ENCODE results near the gene MYH2.

GRCh38 chr17:10523064-10523463 is 26.4 kb downstream of the MYH2 start:
- TF ChIP-seq CHD2 (IDR thresholded peaks at IDR 0.05; ENCODE audit: low read length, partially characterized antibody) (no peak), RAD21 (IDR thresholded peaks at IDR 0.05; ENCODE audit: low read length) (no peak), CTCF (IDR thresholded peaks at IDR 0.05) (no peak), EZH2phosphoT487 (IDR thresholded peaks at IDR 0.05; ENCODE audit: borderline replicate concordance, low read depth) (no peak), POLR2AphosphoS5 (IDR thresholded peaks at IDR 0.05; ENCODE audit: low read depth, low read length) (no peak), SIN3A (IDR thresholded peaks at IDR 0.05; ENCODE audit: borderline replicate concordance, low read depth, low read length) (no peak), JUND (IDR thresholded peaks at IDR 0.05) (no peak)
- TF ChIP-seq, protein P1, sequence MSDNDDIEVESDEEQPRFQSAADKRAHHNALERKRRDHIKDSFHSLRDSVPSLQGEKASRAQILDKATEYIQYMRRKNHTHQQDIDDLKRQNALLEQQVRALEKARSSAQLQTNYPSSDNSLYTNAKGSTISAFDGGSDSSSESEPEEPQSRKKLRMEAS (IDR thresholded peaks at IDR 0.05; ENCODE audit: low read depth), result no peak
